GM21367 (cell line): ENCODE measurements around the gene ACTR1B.
"Not testable (repeated sequence)": the region's sequence is repeated elsewhere in the genome, so short reads cannot be mapped to it uniquely, and the experiment has no call there.

Experiments
- ATAC-seq: cut with Tn5 transposase; IDR thresholded peaks from one replicate; pipeline ENCODE4 v1.9.1; 2021; ENCODE audit not compliant: unreplicated experiment

The ACTR1B gene

GRCh38 chr2:97618939-97619827 is 44.7 kb downstream of the ACTR1B start:
- not testable (repeated sequence) for ATAC-seq

GRCh38 chr2:97617911-97618310 is 45.9 kb downstream of the ACTR1B start:
- ATAC-seq, result no peak

DNA sequence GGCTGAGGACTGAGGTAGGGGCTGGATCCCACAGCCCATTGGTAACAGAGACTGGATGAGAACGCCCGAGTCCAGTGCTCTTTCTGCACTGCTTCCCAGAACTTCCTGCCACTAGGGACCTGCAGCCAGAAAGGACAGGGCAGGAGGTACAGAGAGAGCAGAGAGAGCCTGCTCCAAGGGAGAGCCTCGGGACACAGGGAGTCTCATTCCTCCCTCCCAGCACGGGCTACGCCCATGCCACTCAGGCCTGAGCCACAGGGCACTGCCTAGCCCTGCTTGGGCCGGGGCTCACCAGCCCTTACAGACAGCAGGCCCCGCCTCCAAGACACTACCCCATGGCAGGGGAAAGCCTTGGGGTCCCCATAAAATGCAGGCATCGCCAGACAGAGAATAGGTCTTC is 48.1 kb downstream of the ACTR1B start:
- ATAC-seq, result not testable (repeated sequence)

DNA sequence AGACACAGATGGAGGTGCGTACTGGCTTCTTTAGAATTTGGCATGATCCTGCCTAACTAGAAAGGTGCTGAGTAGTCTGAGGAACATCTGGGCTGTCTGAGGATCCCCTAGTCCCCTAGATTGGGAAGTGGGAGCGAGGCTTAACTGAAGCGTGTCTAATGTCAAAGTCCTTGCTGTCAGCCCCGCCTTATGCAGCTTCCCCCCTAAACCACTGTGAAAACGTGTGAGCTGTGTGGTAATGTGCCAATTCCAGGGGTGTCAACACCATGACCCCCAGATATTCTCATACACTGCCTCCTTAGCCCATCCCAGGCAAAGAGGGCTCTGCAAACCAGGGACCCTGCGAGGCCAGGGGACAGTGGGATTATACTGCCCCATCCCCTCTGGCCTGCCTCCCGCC is 51.9 kb downstream of the ACTR1B start:
- ATAC-seq, result not testable (repeated sequence)

DNA sequence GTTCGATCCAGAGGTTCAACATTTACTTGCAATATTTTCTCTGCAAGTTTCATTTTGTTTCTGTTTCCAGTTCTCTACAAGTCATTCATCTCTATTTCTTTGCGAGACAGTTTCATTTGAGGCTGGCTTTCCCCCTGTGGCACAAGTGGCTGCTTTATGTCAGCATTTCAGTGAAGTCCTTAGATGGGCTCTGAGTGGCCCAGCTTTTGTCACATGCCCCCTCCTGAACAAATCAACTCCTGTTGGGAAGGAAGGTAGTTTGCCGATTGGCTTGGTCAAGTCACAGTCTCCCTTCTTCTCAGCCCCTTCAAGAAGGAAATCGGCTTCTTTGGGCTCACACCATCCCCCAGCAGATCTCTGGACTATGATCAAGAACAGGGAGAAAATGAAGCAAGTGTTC is 55.1 kb downstream of the ACTR1B start:
- ATAC-seq, result not testable (repeated sequence)
